ENCODE results near the gene ROCK1. TPM values are rescaled to one million over a fixed set of nuclear protein-coding genes. Genes with fewer than 3 reads are reported as not detected.

Gene ROCK1
- total and polyA plus RNA-seq, 4 donors: 7.4 to 28.7 (median 18.7) TPM

DNA sequence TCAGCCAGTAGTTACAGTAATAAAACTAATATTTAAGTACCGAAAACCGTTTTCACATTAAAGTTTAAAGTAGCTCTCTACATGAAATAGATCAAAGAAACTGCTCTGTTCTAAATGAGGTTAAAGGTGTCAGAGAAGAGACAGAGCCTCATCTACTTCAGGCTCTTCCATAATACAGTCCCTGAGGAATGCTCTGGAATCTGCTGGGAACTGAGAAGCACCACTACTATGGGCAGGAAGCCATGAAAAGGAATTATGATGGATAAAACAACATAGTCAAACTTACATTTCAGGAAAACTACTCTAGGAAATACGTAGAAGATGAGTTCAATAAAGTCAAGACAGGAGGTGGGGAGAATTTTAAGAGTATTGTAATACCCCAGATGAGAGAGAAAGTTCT is 60.0 kb downstream of the ROCK1 start:
- Histone ChIP-seq H3K9me3 (ENCODE audit: control insufficient read depth in 4 of 4, low read length in 3 of 4) (no peaks in the 10 kb centered on the region), H3K27ac (ENCODE audit: low read depth in 1 of 2, low read length in 2 of 2) (no peak overlapping the region), H3K4me1 (ENCODE audit: control insufficient read depth in 4 of 4, insufficient read depth in 4 of 4, low read length in 3 of 4) (peaks cover 4 to 11% (median 6%) of the 10 kb centered on the region in 4 donors), H3K36me3 (ENCODE audit: control insufficient read depth in 4 of 4, insufficient read depth in 3 of 4, low read depth in 1 of 4, low read length in 3 of 4) (peaks cover 0 to 6% (median 0%) of the 10 kb centered on the region in 4 donors), H3K4me3 (ENCODE audit: low read depth in 1 of 3, low read length in 3 of 3) (no peak overlapping the region), H3K9ac (ENCODE audit: low read depth in 1 of 2, low read length in 2 of 2) (no peak overlapping the region), H3K27me3 (ENCODE audit: control insufficient read depth in 4 of 4, insufficient read depth in 4 of 4, low read length in 3 of 4) (no peaks in the 10 kb centered on the region)
- no peak for TF ChIP-seq FOXA1 (IDR thresholded peaks at IDR 0.05)
- TF ChIP-seq, protein P1, sequence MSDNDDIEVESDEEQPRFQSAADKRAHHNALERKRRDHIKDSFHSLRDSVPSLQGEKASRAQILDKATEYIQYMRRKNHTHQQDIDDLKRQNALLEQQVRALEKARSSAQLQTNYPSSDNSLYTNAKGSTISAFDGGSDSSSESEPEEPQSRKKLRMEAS (IDR thresholded peaks at IDR 0.05): no peak
- TF ChIP-seq HNF4A (conservative IDR thresholded peaks at IDR 0.05): no peak
- TF ChIP-seq, protein P2, sequence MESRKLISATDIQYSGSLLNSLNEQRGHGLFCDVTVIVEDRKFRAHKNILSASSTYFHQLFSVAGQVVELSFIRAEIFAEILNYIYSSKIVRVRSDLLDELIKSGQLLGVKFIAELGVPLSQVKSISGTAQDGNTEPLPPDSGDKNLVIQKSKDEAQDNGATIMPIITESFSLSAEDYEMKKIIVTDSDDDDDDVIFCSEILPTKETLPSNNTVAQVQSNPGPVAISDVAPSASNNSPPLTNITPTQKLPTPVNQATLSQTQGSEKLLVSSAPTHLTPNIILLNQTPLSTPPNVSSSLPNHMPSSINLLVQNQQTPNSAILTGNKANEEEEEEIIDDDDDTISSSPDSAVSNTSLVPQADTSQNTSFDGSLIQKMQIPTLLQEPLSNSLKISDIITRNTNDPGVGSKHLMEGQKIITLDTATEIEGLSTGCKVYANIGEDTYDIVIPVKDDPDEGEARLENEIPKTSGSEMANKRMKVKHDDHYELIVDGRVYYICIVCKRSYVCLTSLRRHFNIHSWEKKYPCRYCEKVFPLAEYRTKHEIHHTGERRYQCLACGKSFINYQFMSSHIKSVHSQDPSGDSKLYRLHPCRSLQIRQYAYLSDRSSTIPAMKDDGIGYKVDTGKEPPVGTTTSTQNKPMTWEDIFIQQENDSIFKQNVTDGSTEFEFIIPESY (IDR thresholded peaks at IDR 0.05): no peak
- TF ChIP-seq NR2F2 (IDR thresholded peaks at IDR 0.05): no peak
- no peak for TF ChIP-seq JUND (IDR thresholded peaks at IDR 0.05)
- TF ChIP-seq TAF1 (conservative IDR thresholded peaks at IDR 0.05): no peak
- no peak for TF ChIP-seq GABPA (IDR thresholded peaks at IDR 0.05 in 1 of 2, conservative IDR thresholded peaks at IDR 0.05 in 1 of 2)
- no peak for TF ChIP-seq RXRA (IDR thresholded peaks at IDR 0.05)
- TF ChIP-seq, protein P3, sequence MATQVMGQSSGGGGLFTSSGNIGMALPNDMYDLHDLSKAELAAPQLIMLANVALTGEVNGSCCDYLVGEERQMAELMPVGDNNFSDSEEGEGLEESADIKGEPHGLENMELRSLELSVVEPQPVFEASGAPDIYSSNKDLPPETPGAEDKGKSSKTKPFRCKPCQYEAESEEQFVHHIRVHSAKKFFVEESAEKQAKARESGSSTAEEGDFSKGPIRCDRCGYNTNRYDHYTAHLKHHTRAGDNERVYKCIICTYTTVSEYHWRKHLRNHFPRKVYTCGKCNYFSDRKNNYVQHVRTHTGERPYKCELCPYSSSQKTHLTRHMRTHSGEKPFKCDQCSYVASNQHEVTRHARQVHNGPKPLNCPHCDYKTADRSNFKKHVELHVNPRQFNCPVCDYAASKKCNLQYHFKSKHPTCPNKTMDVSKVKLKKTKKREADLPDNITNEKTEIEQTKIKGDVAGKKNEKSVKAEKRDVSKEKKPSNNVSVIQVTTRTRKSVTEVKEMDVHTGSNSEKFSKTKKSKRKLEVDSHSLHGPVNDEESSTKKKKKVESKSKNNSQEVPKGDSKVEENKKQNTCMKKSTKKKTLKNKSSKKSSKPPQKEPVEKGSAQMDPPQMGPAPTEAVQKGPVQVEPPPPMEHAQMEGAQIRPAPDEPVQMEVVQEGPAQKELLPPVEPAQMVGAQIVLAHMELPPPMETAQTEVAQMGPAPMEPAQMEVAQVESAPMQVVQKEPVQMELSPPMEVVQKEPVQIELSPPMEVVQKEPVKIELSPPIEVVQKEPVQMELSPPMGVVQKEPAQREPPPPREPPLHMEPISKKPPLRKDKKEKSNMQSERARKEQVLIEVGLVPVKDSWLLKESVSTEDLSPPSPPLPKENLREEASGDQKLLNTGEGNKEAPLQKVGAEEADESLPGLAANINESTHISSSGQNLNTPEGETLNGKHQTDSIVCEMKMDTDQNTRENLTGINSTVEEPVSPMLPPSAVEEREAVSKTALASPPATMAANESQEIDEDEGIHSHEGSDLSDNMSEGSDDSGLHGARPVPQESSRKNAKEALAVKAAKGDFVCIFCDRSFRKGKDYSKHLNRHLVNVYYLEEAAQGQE (IDR thresholded peaks at IDR 0.05): no peak
- no peak for TF ChIP-seq HNF4G (IDR thresholded peaks at IDR 0.05)
- TF ChIP-seq FOXA2 (IDR thresholded peaks at IDR 0.05): no peak
- no peak for TF ChIP-seq YY1 (IDR thresholded peaks at IDR 0.05)
- TF ChIP-seq EGR1 (IDR thresholded peaks at IDR 0.05; ENCODE audit: low read depth in 2 of 2): no peak
- TF ChIP-seq RAD21 (IDR thresholded peaks at IDR 0.05): no peak
- WGBS: 89% methylated on average over 3 of the region's 3 CpGs
- DNase-seq (ENCODE audit: low spot score): no peak

DNA sequence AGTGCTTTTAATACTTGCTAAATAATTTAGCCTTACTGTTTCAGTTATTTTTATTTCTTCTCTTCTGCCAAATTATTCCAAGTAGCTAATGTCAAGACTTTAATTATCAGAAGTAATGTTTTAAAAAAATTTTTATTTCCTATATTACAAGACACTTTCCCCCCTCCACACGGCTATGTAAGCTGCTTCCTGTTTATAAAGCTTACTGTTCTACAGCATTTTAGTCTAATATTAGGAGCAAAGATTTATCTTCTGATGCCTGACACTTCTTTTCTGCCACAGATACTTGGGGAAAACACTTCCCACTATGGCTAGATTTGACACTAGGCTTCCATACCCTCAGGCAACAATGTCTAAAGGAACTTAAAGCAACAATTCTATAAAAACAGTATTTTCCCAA is 62.3 kb downstream of the ROCK1 start:
- H3K27ac ChIP-seq (ENCODE audit: low read depth in 1 of 2, low read length in 2 of 2): no peak overlapping the region

More for the DNA sequence above, 62.3 kb downstream of the ROCK1 start:
- no peak for DNase-seq (ENCODE audit: low spot score)
- H3K27me3 ChIP-seq (ENCODE audit: control insufficient read depth in 4 of 4, insufficient read depth in 4 of 4, low read length in 3 of 4): no peaks in the 10 kb centered on the region
- peaks cover 4 to 11% (median 6%) of the 10 kb centered on the region in 4 donors for H3K4me1 ChIP-seq (ENCODE audit: control insufficient read depth in 4 of 4, insufficient read depth in 4 of 4, low read length in 3 of 4)
- WGBS: 63% methylated on average over 1 of the region's 1 CpG
- peaks cover 0 to 6% (median 0%) of the 10 kb centered on the region in 4 donors for H3K36me3 ChIP-seq (ENCODE audit: control insufficient read depth in 4 of 4, insufficient read depth in 3 of 4, low read depth in 1 of 4, low read length in 3 of 4)
- H3K9ac ChIP-seq (ENCODE audit: low read depth in 1 of 2, low read length in 2 of 2): no peak overlapping the region
- no peak overlapping the region for H3K4me3 ChIP-seq (ENCODE audit: low read depth in 1 of 3, low read length in 3 of 3)
- H3K9me3 ChIP-seq (ENCODE audit: control insufficient read depth in 4 of 4, low read length in 3 of 4): no peaks in the 10 kb centered on the region
- no peak for TF ChIP-seq NR2F2 (IDR thresholded peaks at IDR 0.05)

Data from liver (tissue), 9 donors.